ENCODE data around the gene PEBP1. TPM values are rescaled to one million over a fixed set of nuclear protein-coding genes. Genes with fewer than 3 reads are reported as not detected.

The PEBP1 gene
- polyA plus RNA-seq, 1 donor (not counting 4 experiments of a cell fraction or from before 2014, with no cell fraction given) = 197 TPM

DNA sequence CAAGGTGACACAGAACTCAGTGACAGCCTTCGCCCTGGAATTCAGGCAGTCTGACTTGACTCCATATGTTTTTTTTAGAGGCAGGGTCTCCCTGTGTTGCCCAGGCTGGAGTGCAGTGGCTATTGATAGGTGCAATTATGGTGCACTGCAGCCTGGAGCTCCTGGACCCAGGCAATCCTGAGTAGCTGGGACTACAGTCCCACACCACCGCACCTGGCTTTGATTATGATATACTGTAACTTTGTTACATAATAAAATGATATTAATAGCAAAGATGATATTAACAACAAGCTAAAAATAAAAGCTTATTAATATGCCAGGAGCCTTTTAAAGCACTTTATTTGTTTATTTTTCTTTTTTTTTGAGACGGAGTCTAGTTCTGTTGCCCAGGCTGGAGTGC is 41.9 kb upstream of the PEBP1 start:
- H2AFZ ChIP-seq (ENCODE audit: control insufficient read depth, low read length) = no peak overlapping the region
- H3K27ac ChIP-seq (ENCODE audit: control insufficient read depth, insufficient read depth, low read length) = no peak overlapping the region
- dilution Hi-C loops (cut with MboI; ENCODE audit: extremely low pct_ligation_motif_present, low sequenced_read_pairs) = no loop called here
- no peak overlapping the region for H3K9ac ChIP-seq (ENCODE audit: control insufficient read depth, extremely low read depth, insufficient read depth, low read length)
- no peak overlapping the region for H3K4me2 ChIP-seq (ENCODE audit: control insufficient read depth, extremely low read depth, insufficient read depth, low read depth, low read length)
- no peaks in the 10 kb centered on the region for H3K9me3 ChIP-seq (ENCODE audit: control insufficient read depth, low read depth, low read length)
- no peak for FAIRE-seq
- peaks cover 8% of the 10 kb centered on the region for H3K4me1 ChIP-seq (ENCODE audit: control insufficient read depth, extremely low read depth, insufficient read depth, low read length)
- no peaks in the 10 kb centered on the region for H4K20me1 ChIP-seq (ENCODE audit: control insufficient read depth, extremely low read depth, insufficient read depth, low read length)
- no peaks in the 10 kb centered on the region for H3K27me3 ChIP-seq (ENCODE audit: control insufficient read depth, extremely low read depth, insufficient read depth, low read length)
- TF ChIP-seq, protein P1, sequence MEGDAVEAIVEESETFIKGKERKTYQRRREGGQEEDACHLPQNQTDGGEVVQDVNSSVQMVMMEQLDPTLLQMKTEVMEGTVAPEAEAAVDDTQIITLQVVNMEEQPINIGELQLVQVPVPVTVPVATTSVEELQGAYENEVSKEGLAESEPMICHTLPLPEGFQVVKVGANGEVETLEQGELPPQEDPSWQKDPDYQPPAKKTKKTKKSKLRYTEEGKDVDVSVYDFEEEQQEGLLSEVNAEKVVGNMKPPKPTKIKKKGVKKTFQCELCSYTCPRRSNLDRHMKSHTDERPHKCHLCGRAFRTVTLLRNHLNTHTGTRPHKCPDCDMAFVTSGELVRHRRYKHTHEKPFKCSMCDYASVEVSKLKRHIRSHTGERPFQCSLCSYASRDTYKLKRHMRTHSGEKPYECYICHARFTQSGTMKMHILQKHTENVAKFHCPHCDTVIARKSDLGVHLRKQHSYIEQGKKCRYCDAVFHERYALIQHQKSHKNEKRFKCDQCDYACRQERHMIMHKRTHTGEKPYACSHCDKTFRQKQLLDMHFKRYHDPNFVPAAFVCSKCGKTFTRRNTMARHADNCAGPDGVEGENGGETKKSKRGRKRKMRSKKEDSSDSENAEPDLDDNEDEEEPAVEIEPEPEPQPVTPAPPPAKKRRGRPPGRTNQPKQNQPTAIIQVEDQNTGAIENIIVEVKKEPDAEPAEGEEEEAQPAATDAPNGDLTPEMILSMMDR (optimal IDR thresholded peaks at IDR 0.05 in 1 of 3, IDR thresholded peaks at IDR 0.05 in 1 of 3, conservative IDR thresholded peaks at IDR 0.05 in 1 of 3; ENCODE audit: extremely low read depth in 1 of 3, insufficient read depth in 2 of 3, low read length in 3 of 3) = no peak
- TF ChIP-seq EZH2 (IDR thresholded peaks at IDR 0.05; ENCODE audit: low read length) = no peak
- DNase-seq (ENCODE audit: low read depth, low spot score) = no peak
- H3K79me2 ChIP-seq (ENCODE audit: control insufficient read depth, insufficient read depth, low read length) = no peaks in the 10 kb centered on the region
- H3K4me3 ChIP-seq (ENCODE audit: control insufficient read depth in 2 of 3, extremely low read depth in 1 of 3, insufficient read depth in 2 of 3, low read depth in 1 of 3, low read length in 3 of 3) = no peak overlapping the region
- peaks cover 0 to 1% of the 10 kb centered on the region in 2 experiments for H3K36me3 ChIP-seq (ENCODE audit: control insufficient read depth in 2 of 2, extremely low read depth in 1 of 2, insufficient read depth in 2 of 2, low read length in 2 of 2)
- H3K9me1 ChIP-seq (ENCODE audit: control insufficient read depth, extremely low read depth, insufficient read depth, low read length) = no peaks in the 10 kb centered on the region

DNA sequence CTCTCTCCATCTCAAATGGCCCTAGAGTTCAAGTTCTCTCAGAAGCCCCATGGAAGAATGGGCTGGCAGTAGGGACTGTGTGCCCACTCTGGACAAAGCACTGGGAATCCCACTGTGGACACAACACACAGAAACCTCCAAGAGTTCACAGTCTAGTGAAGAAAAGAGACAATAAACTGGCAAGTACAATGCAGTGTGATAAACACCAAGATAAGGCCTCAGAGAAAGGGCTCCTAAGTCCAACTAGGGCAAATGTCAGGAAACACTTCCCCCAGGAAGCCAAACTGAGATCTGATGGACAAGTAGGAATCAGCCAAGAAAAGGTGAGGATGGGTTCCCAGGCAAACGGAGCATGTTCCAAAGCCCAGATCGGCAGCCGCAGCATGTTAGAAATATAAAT is 37.5 kb upstream of the PEBP1 start:
- H3K79me2 ChIP-seq (ENCODE audit: control insufficient read depth, insufficient read depth, low read length) = no peaks in the 10 kb centered on the region
- H3K9me3 ChIP-seq (ENCODE audit: control insufficient read depth, low read depth, low read length) = no peaks in the 10 kb centered on the region
- FAIRE-seq (no peak), DNase-seq (ENCODE audit: low read depth, low spot score) (no peak)
- no peak overlapping the region for H3K9ac ChIP-seq (ENCODE audit: control insufficient read depth, extremely low read depth, insufficient read depth, low read length)
- dilution Hi-C loops (cut with MboI; ENCODE audit: extremely low pct_ligation_motif_present, low sequenced_read_pairs) = no loop called here
- no peak overlapping the region for H3K27ac ChIP-seq (ENCODE audit: control insufficient read depth, insufficient read depth, low read length)
- H3K36me3 ChIP-seq (ENCODE audit: control insufficient read depth in 2 of 2, extremely low read depth in 1 of 2, insufficient read depth in 2 of 2, low read length in 2 of 2) = no peaks in the 10 kb centered on the region
- peaks cover 18% of the 10 kb centered on the region for H3K4me1 ChIP-seq (ENCODE audit: control insufficient read depth, extremely low read depth, insufficient read depth, low read length)
- TF ChIP-seq EZH2 (IDR thresholded peaks at IDR 0.05; ENCODE audit: low read length) = no peak
- TF ChIP-seq, protein P1 (optimal IDR thresholded peaks at IDR 0.05 in 1 of 3, IDR thresholded peaks at IDR 0.05 in 1 of 3, conservative IDR thresholded peaks at IDR 0.05 in 1 of 3; ENCODE audit: extremely low read depth in 1 of 3, insufficient read depth in 2 of 3, low read length in 3 of 3) = no peak
- H3K4me2 ChIP-seq (ENCODE audit: control insufficient read depth, extremely low read depth, insufficient read depth, low read depth, low read length) = no peak overlapping the region
- H3K9me1 ChIP-seq (ENCODE audit: control insufficient read depth, extremely low read depth, insufficient read depth, low read length) = peaks cover 4% of the 10 kb centered on the region
- H3K27me3 ChIP-seq (ENCODE audit: control insufficient read depth, extremely low read depth, insufficient read depth, low read length) = no peaks in the 10 kb centered on the region
- no peak overlapping the region for H2AFZ ChIP-seq (ENCODE audit: control insufficient read depth, low read length)
- no peak overlapping the region for H3K4me3 ChIP-seq (ENCODE audit: control insufficient read depth in 2 of 3, extremely low read depth in 1 of 3, insufficient read depth in 2 of 3, low read depth in 1 of 3, low read length in 3 of 3)
- no peaks in the 10 kb centered on the region for H4K20me1 ChIP-seq (ENCODE audit: control insufficient read depth, extremely low read depth, insufficient read depth, low read length)

All from keratinocyte (primary cell).